Activated naive CD4-positive, alpha-beta T cell treated with anti-CD3 and anti-CD28 coated beads, Interleukin-2, amount 50 U/mL, for 16 hours (primary cell): Measurements from ENCODE around the gene HERC2.
"Not testable (repeated sequence)": the region's sequence is repeated elsewhere in the genome, so short reads cannot be mapped to it uniquely, and the experiment has no call there.

Source experiments
- DNase-seq: peaks from one replicate; pipeline ENCODE4 v3.0.0-alpha.2; 2020

Gene HERC2

GRCh38 chr15:28178727-28179126, 143.3 kb downstream of the HERC2 start:
- no peak for DNase-seq

- DNase-seq, result no peak
Measured at GRCh38 chr15:28178290-28178689, 143.7 kb downstream of the HERC2 start.

GRCh38 chr15:28169366-28169765, 152.6 kb downstream of the HERC2 start:
- DNase-seq, result no peak

GRCh38 chr15:28168405-28169121, 153.4 kb downstream of the HERC2 start:
- DNase-seq, result not testable (repeated sequence)

- no peak for DNase-seq
Measured at GRCh38 chr15:28167042-28167441, 154.9 kb downstream of the HERC2 start.

- DNase-seq, result no peak
Measured at GRCh38 chr15:28165791-28166190, 156.2 kb downstream of the HERC2 start.

GRCh38 chr15:28164876-28165275, 157.1 kb downstream of the HERC2 start:
- no peak for DNase-seq

- DNase-seq, result no peak
Measured at GRCh38 chr15:28154283-28154682, 167.7 kb downstream of the HERC2 start.

GRCh38 chr15:28153492-28154119, 168.4 kb downstream of the HERC2 start:
- DNase-seq, result no peak

GRCh38 chr15:28152538-28152923, 169.4 kb downstream of the HERC2 start:
- not testable (repeated sequence) for DNase-seq

- DNase-seq, result not testable (repeated sequence)
Measured at GRCh38 chr15:28151864-28152537, 170.0 kb downstream of the HERC2 start.

- DNase-seq, result no peak
Measured at GRCh38 chr15:28147801-28148200, 174.2 kb downstream of the HERC2 start.

- not testable (repeated sequence) for DNase-seq
Measured at GRCh38 chr15:28145419-28145818, 176.6 kb downstream of the HERC2 start.

- no peak for DNase-seq
Measured at GRCh38 chr15:28140062-28140461, 181.9 kb downstream of the HERC2 start.

- not testable (repeated sequence) for DNase-seq
Measured at GRCh38 chr15:28137408-28138039, 184.5 kb downstream of the HERC2 start.

- not testable (repeated sequence) for DNase-seq
Measured at GRCh38 chr15:28136236-28136904, 185.6 kb downstream of the HERC2 start.

GRCh38 chr15:28133281-28133680, 188.7 kb downstream of the HERC2 start:
- no peak for DNase-seq

- DNase-seq, result no peak
Measured at GRCh38 chr15:28132524-28133275, 189.3 kb downstream of the HERC2 start.

- no peak for DNase-seq
Measured at GRCh38 chr15:28131946-28132345, 190.0 kb downstream of the HERC2 start.

GRCh38 chr15:28131400-28131799, 190.6 kb downstream of the HERC2 start:
- DNase-seq, result no peak

- no peak for DNase-seq
Measured at GRCh38 chr15:28130651-28131050, 191.3 kb downstream of the HERC2 start.

- no peak for DNase-seq
Measured at GRCh38 chr15:28129231-28129848, 192.6 kb downstream of the HERC2 start.
